T-helper 1 cell (primary cell): Measurements from ENCODE around the gene SEMA5A.
A peak's percentile ranks its signal among the peaks of the same experiment; 100 is the strongest.

Experiments
- DNase-seq, 5 donors: peaks; one replicate each; pipeline ENCODE4 v3.0.0-alpha.2; 2012 to 2020

Gene SEMA5A

GRCh38 chr5:9245071-9245470, 300.8 kb downstream of the SEMA5A start:
- DNase-seq: no peak

- DNase-seq: no peak
Observed at GRCh38 chr5:9244417-9244816, 301.5 kb downstream of the SEMA5A start.

GRCh38 chr5:9241479-9242305, 304.2 kb downstream of the SEMA5A start:
- DNase-seq: no peak

DNA sequence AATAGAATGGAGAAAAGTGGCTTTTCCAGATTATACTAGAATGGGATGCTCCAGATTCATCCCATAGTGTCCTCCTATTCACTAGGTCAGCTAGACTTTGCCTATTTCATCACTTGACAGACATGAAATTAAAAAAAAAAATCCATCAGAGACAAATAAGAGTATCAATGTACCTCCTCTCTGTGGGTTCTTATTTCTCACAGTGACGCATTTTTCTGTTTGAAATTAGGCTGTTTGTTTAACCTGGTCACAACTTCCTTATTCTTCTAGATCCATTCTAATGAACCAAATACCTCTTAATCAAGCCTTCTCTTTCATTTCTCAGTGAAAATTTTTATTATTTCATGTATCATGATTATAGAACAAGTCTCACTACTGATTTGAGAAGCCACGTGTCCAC, 305.4 kb downstream of the SEMA5A start:
- no peak for DNase-seq

- DNase-seq: no peak
Observed at GRCh38 chr5:9239626-9240025, 306.2 kb downstream of the SEMA5A start.

DNA sequence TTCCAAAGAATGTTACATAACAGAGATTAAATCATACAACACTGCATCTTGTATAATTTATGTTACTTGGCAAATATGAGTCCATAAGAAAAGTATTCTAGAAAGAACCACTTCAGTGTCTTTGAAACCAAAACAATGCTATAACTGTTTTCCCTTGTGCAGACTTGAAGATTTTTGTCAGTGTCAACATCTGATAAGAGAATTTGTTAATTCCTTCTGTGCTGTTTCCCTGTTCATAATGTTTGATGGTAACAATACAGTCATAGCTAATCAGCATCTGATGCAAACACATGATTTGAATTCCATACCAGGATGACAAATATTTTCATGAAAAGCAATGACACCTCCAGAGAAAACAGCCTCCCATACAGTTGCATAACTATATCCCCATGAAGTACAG, 306.8 kb downstream of the SEMA5A start:
- no peak for DNase-seq

DNA sequence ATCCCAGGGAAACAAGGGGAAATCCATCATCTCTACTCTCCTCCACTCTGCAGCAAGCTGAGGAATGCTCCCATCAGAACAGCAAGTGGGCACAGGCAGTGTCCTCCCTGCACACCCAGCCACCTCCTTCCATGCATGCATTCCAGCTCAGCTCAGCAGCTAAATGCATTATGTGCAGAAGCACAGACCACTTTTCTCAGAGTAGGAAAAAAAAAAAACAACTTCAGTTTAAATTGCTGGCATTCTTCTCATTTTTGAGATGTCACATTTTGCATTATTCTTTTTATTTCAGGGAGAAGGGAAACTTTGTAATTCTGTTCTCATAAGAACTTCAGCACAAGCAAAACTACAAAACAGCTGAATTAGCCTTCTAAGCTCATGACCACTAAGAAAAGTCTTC, 312.2 kb downstream of the SEMA5A start:
- no peak for DNase-seq

GRCh38 chr5:9233035-9233434, 312.8 kb downstream of the SEMA5A start:
- no peak for DNase-seq

- no peak for DNase-seq
Observed at GRCh38 chr5:9231842-9232241, 314.0 kb downstream of the SEMA5A start.

DNA sequence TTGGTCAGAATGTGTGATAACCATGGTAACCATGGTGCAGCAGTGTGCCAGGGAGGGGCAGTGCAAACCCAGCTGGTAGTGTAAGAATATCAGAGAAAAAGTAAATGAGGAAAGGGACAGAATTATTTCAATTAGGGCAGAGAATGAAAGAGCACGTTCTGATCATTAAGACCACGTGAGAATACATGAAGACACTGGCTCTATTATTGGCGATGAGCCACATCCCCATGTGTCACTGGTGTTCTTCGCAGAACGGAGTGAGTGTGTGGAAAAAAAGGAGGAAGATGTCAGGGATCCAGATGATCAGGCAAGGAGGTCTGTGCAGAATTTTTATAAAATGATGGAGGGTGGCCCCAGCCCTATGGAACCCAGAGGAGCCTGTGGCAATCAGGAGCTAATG, 315.5 kb downstream of the SEMA5A start:
- no peak for DNase-seq

GRCh38 chr5:9226016-9226536, 319.8 kb downstream of the SEMA5A start:
- no peak for DNase-seq

DNA sequence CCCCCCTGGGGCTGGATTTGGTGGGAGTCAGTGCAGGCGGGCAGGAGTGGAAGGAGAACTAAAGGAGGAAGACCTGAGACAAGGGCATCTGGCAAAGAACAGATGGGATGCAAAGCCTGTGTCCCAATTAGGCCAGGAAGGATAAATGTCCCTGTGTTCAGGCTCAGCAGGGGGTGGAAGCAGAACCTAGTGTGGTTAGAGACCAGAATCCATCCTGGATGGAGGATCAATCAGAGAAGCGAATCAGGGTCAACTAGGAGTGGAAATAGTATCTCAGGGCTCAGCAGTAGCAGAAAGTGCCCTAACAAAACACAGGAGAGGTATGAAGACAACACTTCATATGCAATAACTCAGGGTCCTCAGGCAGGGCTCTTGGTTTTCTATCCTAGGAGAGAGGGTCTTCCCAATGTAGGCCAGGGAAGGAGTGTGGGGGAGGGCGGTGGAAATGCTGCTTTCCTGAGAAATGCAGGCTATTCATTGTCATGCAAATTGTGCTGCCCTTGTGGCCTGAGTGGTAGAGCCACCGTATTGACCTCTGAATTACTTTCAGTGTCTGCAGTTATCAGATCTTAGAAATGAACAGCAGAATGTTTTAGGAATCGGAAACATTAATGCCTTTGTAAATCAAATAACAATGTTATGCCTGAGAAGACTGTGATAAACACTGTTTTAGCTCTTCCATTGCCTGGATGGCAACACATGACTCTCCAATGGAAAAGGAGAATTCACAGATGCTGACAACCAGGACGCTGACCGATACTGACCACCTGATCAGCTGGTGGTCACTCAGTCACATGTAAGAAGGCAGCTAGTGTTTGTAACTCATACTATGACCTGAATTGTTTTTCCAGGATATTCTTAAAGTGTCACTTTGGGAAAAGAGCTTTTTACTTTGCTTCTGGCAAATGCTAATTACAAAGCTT, 323.6 kb downstream of the SEMA5A start:
- no peak for DNase-seq

DNA sequence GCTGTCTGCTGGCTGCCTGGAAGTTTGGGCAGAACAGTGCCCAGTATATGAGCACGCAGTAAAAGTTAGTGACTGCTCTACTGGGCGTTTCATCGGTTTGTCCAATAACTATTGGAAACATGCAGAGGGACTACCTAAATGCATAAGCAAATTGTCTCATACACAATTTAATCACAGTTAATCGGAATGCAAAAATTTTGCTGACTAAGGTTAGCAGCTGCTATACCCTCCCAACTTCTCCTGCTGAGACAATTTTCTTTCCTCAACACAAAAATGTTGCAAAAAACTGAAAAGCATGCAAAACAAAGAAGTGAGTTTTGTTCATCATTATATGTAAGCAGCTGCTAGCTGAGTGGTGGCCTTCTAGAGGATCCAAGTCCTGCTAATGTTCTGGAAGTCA, 327.5 kb downstream of the SEMA5A start:
- DNase-seq: no peak

GRCh38 chr5:9212605-9213004, 333.3 kb downstream of the SEMA5A start:
- DNase-seq: no peak

- no peak for DNase-seq
Observed at GRCh38 chr5:9209846-9210492, 335.9 kb downstream of the SEMA5A start.

- DNase-seq: peak in 1 of 5 donors; percentile 20
Observed at GRCh38 chr5:9207817-9208418, 338.0 kb downstream of the SEMA5A start.

DNA sequence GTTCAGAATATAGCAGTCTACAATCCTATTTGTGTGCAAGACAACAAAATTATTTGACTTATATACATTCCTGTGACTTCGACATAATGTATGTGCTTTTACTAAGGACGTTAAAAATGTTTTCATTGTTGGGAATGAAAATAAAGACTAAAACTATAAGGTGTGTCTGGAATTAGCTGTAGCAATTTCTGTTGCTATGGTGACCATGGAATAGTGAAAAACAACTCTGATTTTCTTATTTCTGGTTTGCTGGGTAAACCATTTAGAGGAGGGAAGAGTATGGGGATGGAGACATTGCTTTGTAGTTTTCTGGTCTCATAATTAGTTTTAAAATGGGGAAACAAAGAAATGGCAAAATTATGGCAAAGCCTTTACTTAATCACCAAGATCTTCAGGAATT, 343.2 kb downstream of the SEMA5A start:
- DNase-seq: no peak

DNA sequence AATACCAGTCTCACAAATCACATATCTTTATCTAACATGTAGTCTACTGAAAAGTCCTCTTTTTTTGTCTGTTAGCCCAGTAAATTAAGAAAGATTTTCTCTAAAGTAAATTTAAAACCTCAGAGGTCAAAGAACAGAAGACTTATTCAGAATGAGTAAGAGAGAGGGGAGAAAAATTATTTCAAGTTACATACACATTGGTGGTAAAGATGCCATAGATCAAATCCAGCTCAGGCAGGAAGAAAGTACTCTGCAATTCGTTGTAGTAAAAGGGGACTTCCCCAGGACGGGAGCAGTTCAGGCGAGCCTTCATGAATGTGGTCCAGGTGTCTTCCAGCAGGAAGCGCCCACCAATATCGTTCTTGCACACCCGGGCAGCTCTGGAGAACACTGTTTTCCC, 344.1 kb downstream of the SEMA5A start:
- no peak for DNase-seq

- no peak for DNase-seq
Observed at GRCh38 chr5:9201011-9201410, 344.9 kb downstream of the SEMA5A start.

- no peak for DNase-seq
Observed at GRCh38 chr5:9198394-9198793, 347.5 kb downstream of the SEMA5A start.

GRCh38 chr5:9197881-9198260, 348.0 kb downstream of the SEMA5A start:
- no peak for DNase-seq

- no peak for DNase-seq
Observed at GRCh38 chr5:9196403-9197227, 349.3 kb downstream of the SEMA5A start.
